Colonic mucosa (tissue), 4 donors: Measurements from ENCODE around the gene PTPRN2. TPM values are rescaled to one million over a fixed set of nuclear protein-coding genes. Genes with fewer than 3 reads are reported as not detected.

ENCODE experiments used
- DNase-seq: peaks from one replicate; pipeline ENCODE4 v3.0.0-alpha.2; 2020
- H3K27ac ChIP-seq: fragments of 200-600 bp; one replicate; pipeline ENCODE4 v1.8.0; 2021
- H3K27me3 ChIP-seq: fragments of 200-600 bp; one replicate; pipeline ENCODE4 v1.8.0; 2021
- H3K36me3 ChIP-seq: fragments of 200-600 bp; one replicate; pipeline ENCODE4 v1.8.0; 2021
- H3K4me1 ChIP-seq: fragments of 200-600 bp; one replicate; pipeline ENCODE4 v1.8.0; 2021; ENCODE audit warnings: mild to moderate bottlenecking
- H3K4me3 ChIP-seq: fragments of 200-600 bp; one replicate; pipeline ENCODE4 v1.8.0; 2021
- H3K9ac ChIP-seq, 2 donors: one replicate each; pipeline ENCODE4 v1.7.0; 2013; ENCODE audit warnings: control low read depth in 2 of 2, low read depth in 2 of 2, low read length in 2 of 2
- H3K9me3 ChIP-seq: fragments of 200-600 bp; one replicate; pipeline ENCODE4 v1.8.0; 2021
- intact Hi-C: fragments of 100-400 bp; cut with DNase I; formaldehyde crosslinking; loops from one replicate; pipeline ENCODE4 v1.14.1; 2022
- total RNA-seq, 2 donors: library from RNA; stranded (reverse); fragmentation: NEBNext Ultra II Directional in 1 of 2; extraction: Animal tissue kit (Norgen Biotek cat#: 25700) in 1 of 2; gene quantifications; one replicate each; pipeline ENCODE4 v1.2.1, GENCODE V29; 2021
- TF ChIP-seq, protein P1 (sequence below): fragments of 200-600 bp; IDR thresholded peaks from one replicate; pipeline ENCODE4 v1.8.0; 2022; ENCODE audit warnings: antibody characterized with exemption, mild to moderate bottlenecking
- donor health status: healthy.
- donor health status: DM: no; HTN: no; CAD: no.
- donor health status: DM: no; HTN: no; CAD: no.

The PTPRN2 gene
- total RNA-seq, 2 donors from 2014 or later = 14.7 to 21.6 TPM

DNA sequence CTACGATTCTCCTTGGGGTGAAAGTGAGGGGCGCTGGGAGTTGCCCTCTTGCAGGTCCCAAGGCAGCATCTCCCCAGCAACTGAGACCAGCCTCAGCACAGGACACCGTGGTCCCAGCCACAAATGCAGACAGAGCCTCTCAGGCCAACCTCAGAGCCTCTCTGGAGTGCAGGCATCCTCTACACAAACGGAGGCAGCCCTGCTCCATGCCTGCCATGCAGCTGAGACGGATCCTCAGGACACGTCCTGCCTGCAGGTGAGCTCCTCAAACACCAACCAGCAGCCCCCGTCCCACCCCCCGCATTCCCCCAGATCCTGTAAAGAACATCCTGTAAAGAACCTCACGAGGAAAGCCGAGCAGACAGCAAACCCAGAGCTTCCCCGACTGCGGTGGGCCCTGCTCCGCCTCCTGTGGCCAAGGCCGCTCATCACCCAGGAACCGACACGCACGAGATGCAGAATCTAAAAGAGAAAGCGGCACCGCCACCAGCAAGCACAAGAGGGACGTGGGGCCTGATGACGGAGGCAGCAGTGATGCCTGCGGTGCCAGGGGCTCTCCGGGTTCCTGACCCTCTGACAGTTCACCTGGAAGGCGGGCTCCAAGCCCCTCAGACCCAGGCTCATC, 186.9 kb downstream of the PTPRN2 start:
- DNase-seq = no peak

DNA sequence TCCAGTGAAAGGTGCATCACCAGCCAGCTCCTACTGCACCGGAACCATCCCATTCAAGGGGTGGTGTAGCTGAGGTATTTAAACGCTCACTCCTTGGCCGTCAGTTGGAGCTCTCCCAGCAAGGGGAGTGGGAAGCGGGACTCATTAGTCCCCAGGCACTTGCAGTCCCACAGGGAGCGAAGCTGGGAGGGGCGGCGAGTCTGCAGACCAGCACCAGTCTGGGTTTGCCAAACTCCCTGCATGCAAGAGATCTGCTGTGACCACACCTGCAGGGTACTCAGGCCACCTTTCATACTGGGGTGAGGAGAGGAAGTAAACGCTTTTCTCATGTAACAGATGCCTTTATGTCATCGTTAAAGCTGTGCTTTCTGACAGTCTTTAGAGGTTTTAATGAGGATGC, 187.9 kb downstream of the PTPRN2 start:
- no peak for DNase-seq
- Histone ChIP-seq H3K36me3 (no peaks in the 10 kb centered on the region), H3K9ac (no peak overlapping the region), H3K27me3 (no peaks in the 10 kb centered on the region), H3K4me3 (no peak overlapping the region), H3K4me1 (peaks cover 9% of the 10 kb centered on the region), H3K27ac (no peak overlapping the region), H3K9me3 (no peaks in the 10 kb centered on the region)
- TF ChIP-seq, protein P1, sequence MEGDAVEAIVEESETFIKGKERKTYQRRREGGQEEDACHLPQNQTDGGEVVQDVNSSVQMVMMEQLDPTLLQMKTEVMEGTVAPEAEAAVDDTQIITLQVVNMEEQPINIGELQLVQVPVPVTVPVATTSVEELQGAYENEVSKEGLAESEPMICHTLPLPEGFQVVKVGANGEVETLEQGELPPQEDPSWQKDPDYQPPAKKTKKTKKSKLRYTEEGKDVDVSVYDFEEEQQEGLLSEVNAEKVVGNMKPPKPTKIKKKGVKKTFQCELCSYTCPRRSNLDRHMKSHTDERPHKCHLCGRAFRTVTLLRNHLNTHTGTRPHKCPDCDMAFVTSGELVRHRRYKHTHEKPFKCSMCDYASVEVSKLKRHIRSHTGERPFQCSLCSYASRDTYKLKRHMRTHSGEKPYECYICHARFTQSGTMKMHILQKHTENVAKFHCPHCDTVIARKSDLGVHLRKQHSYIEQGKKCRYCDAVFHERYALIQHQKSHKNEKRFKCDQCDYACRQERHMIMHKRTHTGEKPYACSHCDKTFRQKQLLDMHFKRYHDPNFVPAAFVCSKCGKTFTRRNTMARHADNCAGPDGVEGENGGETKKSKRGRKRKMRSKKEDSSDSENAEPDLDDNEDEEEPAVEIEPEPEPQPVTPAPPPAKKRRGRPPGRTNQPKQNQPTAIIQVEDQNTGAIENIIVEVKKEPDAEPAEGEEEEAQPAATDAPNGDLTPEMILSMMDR = no peak
- intact Hi-C loops = no loop called here

More for the DNA sequence above, 186.9 kb downstream of the PTPRN2 start:
- no peaks in the 10 kb centered on the region for H3K27me3 ChIP-seq
- H3K4me1 ChIP-seq = peaks cover 9% of the 10 kb centered on the region
- no peak overlapping the region for H3K4me3 ChIP-seq
- TF ChIP-seq, protein P1 = no peak
- no peak overlapping the region for H3K27ac ChIP-seq
- H3K9me3 ChIP-seq = no peaks in the 10 kb centered on the region
- H3K36me3 ChIP-seq = no peaks in the 10 kb centered on the region
- intact Hi-C loops = no loop called here
- H3K9ac ChIP-seq = no peak overlapping the region

DNA sequence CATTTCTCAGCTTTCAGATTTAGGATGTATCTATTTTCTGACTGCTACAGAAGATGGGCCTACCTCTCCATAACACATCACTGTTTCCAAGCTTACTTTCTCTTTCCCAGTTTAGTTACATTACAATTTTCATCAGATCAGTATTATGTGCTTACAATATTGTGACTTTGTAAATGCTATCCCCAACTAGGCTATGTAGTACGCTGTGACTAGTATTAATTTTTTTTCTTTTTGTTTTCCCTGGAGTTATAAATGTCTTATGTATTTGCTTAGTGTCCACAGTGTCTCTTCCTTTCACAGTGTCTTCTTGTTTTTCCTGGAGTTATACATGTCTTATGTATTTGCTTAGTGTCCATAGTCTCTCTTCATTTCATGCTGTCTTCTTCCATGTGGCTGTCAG, 188.9 kb downstream of the PTPRN2 start:
- H3K27me3 ChIP-seq = no peaks in the 10 kb centered on the region
- no peaks in the 10 kb centered on the region for H3K36me3 ChIP-seq
- H3K9ac ChIP-seq = no peak overlapping the region
- no peaks in the 10 kb centered on the region for H3K9me3 ChIP-seq
- intact Hi-C loops = no loop called here
- no peak overlapping the region for H3K27ac ChIP-seq
- no peak overlapping the region for H3K4me3 ChIP-seq
- TF ChIP-seq, protein P1 = no peak
- H3K4me1 ChIP-seq = peaks cover 9% of the 10 kb centered on the region
- DNase-seq = no peak

DNA sequence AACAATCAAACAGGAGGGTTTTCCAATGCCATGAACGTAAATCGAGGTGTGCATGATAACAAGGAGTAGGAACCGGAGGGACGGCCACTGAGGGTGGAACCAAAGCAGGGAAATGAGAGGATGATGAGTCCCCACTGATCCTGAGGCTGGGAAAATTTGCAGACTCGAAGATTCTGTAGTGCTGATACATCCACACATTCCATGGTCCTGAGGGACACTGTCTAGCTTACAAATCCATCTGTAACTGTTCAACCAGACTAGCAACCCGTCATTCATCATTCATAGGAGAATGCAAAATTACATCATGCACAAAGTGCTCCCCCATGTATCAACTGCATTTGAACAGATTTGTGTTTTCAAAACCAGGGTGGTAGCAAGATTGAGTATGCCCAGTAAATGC, 189.7 kb downstream of the PTPRN2 start:
- no peaks in the 10 kb centered on the region for H3K9me3 ChIP-seq
- H3K36me3 ChIP-seq = no peaks in the 10 kb centered on the region
- no peak overlapping the region for H3K27ac ChIP-seq
- no peaks in the 10 kb centered on the region for H3K27me3 ChIP-seq
- intact Hi-C loops = no loop called here
- TF ChIP-seq, protein P1 = no peak
- DNase-seq = no peak
- peaks cover 9% of the 10 kb centered on the region for H3K4me1 ChIP-seq
- no peak overlapping the region for H3K4me3 ChIP-seq
- no peak overlapping the region for H3K9ac ChIP-seq

DNA sequence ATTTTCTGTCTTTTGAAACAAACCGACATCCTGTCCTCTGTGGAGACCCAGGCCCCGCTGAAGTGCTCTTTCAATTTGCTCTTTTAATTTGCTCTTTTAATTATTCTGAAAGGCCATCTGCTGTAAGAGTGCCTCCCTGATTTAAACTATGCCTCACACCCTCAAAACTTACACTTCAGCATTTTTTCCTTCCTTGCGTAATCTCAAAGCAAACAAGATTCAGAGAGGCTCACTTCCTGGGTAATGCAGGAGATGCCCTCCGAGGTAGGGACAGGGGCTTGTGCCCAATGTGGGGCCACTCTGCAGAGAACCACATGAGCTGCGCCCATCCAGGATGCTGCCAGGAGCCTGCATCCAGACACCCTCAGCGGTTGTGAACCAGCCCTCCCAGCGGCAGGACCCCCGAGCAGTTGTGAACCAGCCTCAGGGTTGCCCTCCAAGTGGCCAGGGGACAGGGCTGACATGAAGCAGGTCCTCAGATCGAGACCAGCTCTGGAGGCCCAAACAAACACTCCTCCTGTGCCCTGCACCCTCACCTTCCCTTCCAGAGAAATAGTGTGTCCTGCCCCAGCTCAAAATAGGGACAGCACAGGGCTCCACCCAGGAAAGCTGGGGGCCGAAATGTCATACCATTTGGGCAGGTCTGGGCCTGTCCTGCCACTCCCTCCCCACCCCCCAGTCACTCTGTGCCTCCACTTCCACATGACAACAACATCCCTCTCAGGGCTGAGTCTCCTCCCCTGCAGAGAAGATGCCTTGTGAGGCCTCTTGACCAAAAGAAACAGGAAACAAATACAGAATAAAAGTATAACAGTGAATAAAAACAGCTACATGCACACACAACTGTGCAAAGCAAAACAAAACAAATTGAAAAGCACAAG, 190.4 kb downstream of the PTPRN2 start:
- H3K4me1 ChIP-seq = peaks cover 9% of the 10 kb centered on the region
- no peaks in the 10 kb centered on the region for H3K9me3 ChIP-seq
- H3K36me3 ChIP-seq = no peaks in the 10 kb centered on the region
- H3K27me3 ChIP-seq = no peaks in the 10 kb centered on the region
- H3K9ac ChIP-seq = peak overlapping the region in 1 of 2 donors; percentile 26
- H3K27ac ChIP-seq = no peak overlapping the region
- no peak overlapping the region for H3K4me3 ChIP-seq
- intact Hi-C loops = no loop called here
- TF ChIP-seq, protein P1 = no peak
- no peak for DNase-seq
